ENCODE data around the gene DNAJC5G.

Gene DNAJC5G

GRCh38 chr2:27275211-27276150 lies at the start of gene DNAJC5G:
Gene DNAJC5G (plus strand): TSS chr2:27275433. CDS start chr2:27276729, 1,296 bp downstream.
- no peak for DNase-seq

- no peak for DNase-seq
Measured at GRCh38 chr2:27225526-27225925, 49.7 kb upstream of the DNAJC5G start.

- DNase-seq, result no peak
Measured at GRCh38 chr2:27227501-27227900, 47.7 kb upstream of the DNAJC5G start.

- no peak for DNase-seq
Measured at GRCh38 chr2:27231921-27232320, 43.3 kb upstream of the DNAJC5G start.

GRCh38 chr2:27233341-27233740 lies 41.9 kb upstream of the DNAJC5G start:
- no peak for DNase-seq

GRCh38 chr2:27236136-27236535 lies 39.1 kb upstream of the DNAJC5G start:
- DNase-seq, result no peak

- no peak for DNase-seq
Measured at GRCh38 chr2:27236626-27237025, 38.6 kb upstream of the DNAJC5G start.

- no peak for DNase-seq
Measured at GRCh38 chr2:27237341-27237945, 37.8 kb upstream of the DNAJC5G start.

GRCh38 chr2:27238976-27239375 lies 36.3 kb upstream of the DNAJC5G start:
- no peak for DNase-seq

GRCh38 chr2:27240406-27240805 lies 34.8 kb upstream of the DNAJC5G start:
- DNase-seq, result no peak

- no peak for DNase-seq
Measured at GRCh38 chr2:27241761-27242613, 33.2 kb upstream of the DNAJC5G start.

- no peak for DNase-seq
Measured at GRCh38 chr2:27242614-27242951, 32.6 kb upstream of the DNAJC5G start.

GRCh38 chr2:27243391-27244130 lies 31.7 kb upstream of the DNAJC5G start:
- DNase-seq, result no peak

- no peak for DNase-seq
Measured at GRCh38 chr2:27245116-27245515, 30.1 kb upstream of the DNAJC5G start.

GRCh38 chr2:27245626-27246025 lies 29.6 kb upstream of the DNAJC5G start:
- DNase-seq, result no peak

GRCh38 chr2:27247893-27248292 lies 27.3 kb upstream of the DNAJC5G start:
- DNase-seq, result no peak

GRCh38 chr2:27249159-27249890 lies 25.9 kb upstream of the DNAJC5G start:
- DNase-seq, result no peak

- peak; percentile 27 for DNase-seq
Measured at GRCh38 chr2:27249891-27250651, 25.2 kb upstream of the DNAJC5G start.

- DNase-seq, result no peak
Measured at GRCh38 chr2:27250652-27251379, 24.4 kb upstream of the DNAJC5G start.

GRCh38 chr2:27251766-27252165 lies 23.5 kb upstream of the DNAJC5G start:
- DNase-seq, result no peak

Measured in stimulated activated naive CD4-positive, alpha-beta T cell treated with Interleukin-2 at 50 U/mL for 16 hours (primary cell).